Hepatic stellate cell (primary cell): Measurements from ENCODE around the gene BTBD1.
"Not testable (repeated sequence)": the region's sequence is repeated elsewhere in the genome, so short reads cannot be mapped to it uniquely, and the experiment has no call there.

Source experiments
- DNase-seq: peaks from one replicate; pipeline ENCODE4 v3.0.0; 2011; ENCODE audit warnings: low spot score

BTBD1 gene

GRCh38 chr15:83057696-83058376 is 9.2 kb downstream of the BTBD1 start:
- no peak for DNase-seq

- DNase-seq: no peak
These were observed 10.1 kb downstream of the BTBD1 start for GRCh38 chr15:83057002-83057401.

- DNase-seq: no peak
These were observed 13.9 kb downstream of the BTBD1 start for GRCh38 chr15:83053151-83053550.

GRCh38 chr15:83046558-83047127 is 20.4 kb downstream of the BTBD1 start:
- DNase-seq: peak; percentile 58

GRCh38 chr15:83044156-83044555 is 22.9 kb downstream of the BTBD1 start:
- no peak for DNase-seq

- no peak for DNase-seq
These were observed 27.8 kb downstream of the BTBD1 start for GRCh38 chr15:83039206-83039605.

- no peak for DNase-seq
These were observed 30.8 kb downstream of the BTBD1 start for GRCh38 chr15:83036253-83036652.

- not testable (repeated sequence) for DNase-seq
These were observed 35.8 kb downstream of the BTBD1 start for GRCh38 chr15:83031234-83031633.

- DNase-seq: peak; percentile 21
These were observed 37.0 kb downstream of the BTBD1 start for GRCh38 chr15:83030021-83030420.

GRCh38 chr15:83018436-83018835 is 48.6 kb downstream of the BTBD1 start:
- DNase-seq: no peak

- no peak for DNase-seq
These were observed 50.1 kb downstream of the BTBD1 start for GRCh38 chr15:83016906-83017305.

GRCh38 chr15:83015361-83015760 is 51.7 kb downstream of the BTBD1 start:
- no peak for DNase-seq

- no peak for DNase-seq
These were observed 52.8 kb downstream of the BTBD1 start for GRCh38 chr15:83014205-83014653.

- no peak for DNase-seq
These were observed 54.4 kb downstream of the BTBD1 start for GRCh38 chr15:83012636-83013035.

- peak; percentile 15 for DNase-seq
These were observed 55.0 kb downstream of the BTBD1 start for GRCh38 chr15:83012076-83012426.

- DNase-seq: peak; percentile 95
These were observed 55.6 kb downstream of the BTBD1 start, which contains the start of gene C15orf40 for GRCh38 chr15:83011271-83012075. C15orf40 (minus strand) TSS chr15:83011639; CDS start chr15:83011607, 32 bp downstream.

GRCh38 chr15:83010709-83011270 is 56.3 kb downstream of the BTBD1 start:
- peak; percentile 88 for DNase-seq

GRCh38 chr15:83000672-83001031 is 66.4 kb downstream of the BTBD1 start:
- not testable (repeated sequence) for DNase-seq

- peak; percentile 58 for DNase-seq
These were observed 67.0 kb downstream of the BTBD1 start for GRCh38 chr15:82999905-83000671.

GRCh38 chr15:82999426-82999825 is 67.6 kb downstream of the BTBD1 start:
- no peak for DNase-seq

- no peak for DNase-seq
These were observed 71.1 kb downstream of the BTBD1 start for GRCh38 chr15:82995938-82996337.

- no peak for DNase-seq
These were observed 72.0 kb downstream of the BTBD1 start for GRCh38 chr15:82995076-82995475.
